Tibial artery (tissue), 4 donors: ENCODE data around the gene SOCS1.

Experiments
- DNase-seq, 2 donors: peaks; one replicate each; pipeline ENCODE4 v3.0.0-alpha.2; 2019
- H3K27ac ChIP-seq, 2 donors: fragments of 200-600 bp; sonication (generic) in 1 of 2; 1 replicate in 1 of 2; 2 replicates in 1 of 2; pipeline ENCODE4 v1.5.1; 2018 to 2019; ENCODE audit warnings: mild to moderate bottlenecking in 1 of 2
- H3K27me3 ChIP-seq, 2 donors: fragments of 200-600 bp; sonication (generic) in 1 of 2; one replicate each; pipeline versions ENCODE4 v1.5.1 to v1.6.0; 2016 to 2019
- H3K36me3 ChIP-seq, 3 donors: fragments of 200-600 bp; sonication (generic) in 2 of 3; one replicate each; pipeline ENCODE4 v1.5.1; 2016 to 2019; ENCODE audit warnings: mild to moderate bottlenecking in 2 of 3
- H3K4me1 ChIP-seq, 4 donors: fragments of 200-600 bp; sonication (generic) in 2 of 4; 1 replicate in 3 of 4; 2 replicates in 1 of 4; pipeline ENCODE4 v1.5.1; 2016 to 2019
- H3K4me3 ChIP-seq, 2 donors: fragments of 200-600 bp; sonication (generic) in 1 of 2; 1 replicate in 1 of 2; 2 replicates in 1 of 2; pipeline ENCODE4 v1.5.1; 2018 to 2019; ENCODE audit warnings: mild to moderate bottlenecking in 2 of 2
- H3K9me3 ChIP-seq, 3 donors: fragments of 200-600 bp; sonication (generic) in 1 of 3; one replicate each; pipeline ENCODE4 v1.5.1; 2016 to 2019
- CTCF ChIP-seq, 2 experiments: fragments of 200-600 bp in 1 of 2; fragments of 450-650 bp in 1 of 2; IDR thresholded peaks; one replicate each; pipeline ENCODE4 v1.5.1; 2017 to 2019; ENCODE audit warnings: antibody characterized with exemption in 2 of 2, mild to moderate bottlenecking in 1 of 2, moderate library complexity in 1 of 2
- intact Hi-C: fragments of 100-400 bp; cut with DNase I; formaldehyde crosslinking; loops from one replicate; pipeline ENCODE4 v1.15.0; 2023; ENCODE audit warnings: low total_unique reads

SOCS1 gene

GRCh38 chr16:11289202-11289601 lies 33.2 kb upstream of the SOCS1 start:
- Histone ChIP-seq H3K9me3 (no peaks in the 10 kb centered on the region), H3K4me3 (no peak overlapping the region), H3K36me3 (no peaks in the 10 kb centered on the region), H3K27ac (no peak overlapping the region), H3K27me3 (no peaks in the 10 kb centered on the region), H3K4me1 (no peaks in the 10 kb centered on the region)
- DNase-seq: no peak
- intact Hi-C loops: no loop called here
- TF ChIP-seq CTCF (IDR thresholded peaks at IDR 0.05): no peak

GRCh38 chr16:11285842-11286241 lies 29.8 kb upstream of the SOCS1 start:
- H3K9me3 ChIP-seq: no peaks in the 10 kb centered on the region
- no peaks in the 10 kb centered on the region for H3K4me1 ChIP-seq
- no peaks in the 10 kb centered on the region for H3K27me3 ChIP-seq
- no peak for TF ChIP-seq CTCF (IDR thresholded peaks at IDR 0.05)
- intact Hi-C loops: no loop called here
- no peak for DNase-seq
- no peaks in the 10 kb centered on the region for H3K36me3 ChIP-seq
- no peak overlapping the region for H3K27ac ChIP-seq
- H3K4me3 ChIP-seq: no peak overlapping the region

- Histone ChIP-seq H3K4me3 (no peak overlapping the region), H3K27ac (no peak overlapping the region), H3K4me1 (no peaks in the 10 kb centered on the region)
Observed at GRCh38 chr16:11283820-11284248, 27.8 kb upstream of the SOCS1 start.

GRCh38 chr16:11280616-11281522 lies 24.9 kb upstream of the SOCS1 start, which contains the start of gene PRM1:
Gene PRM1 (minus strand): TSS chr16:11281330. CDS start chr16:11281238, 92 bp downstream.
- Histone ChIP-seq H3K9me3 (no peaks in the 10 kb centered on the region), H3K27me3 (peaks cover 0 to 4% of the 10 kb centered on the region in 2 donors), H3K4me3 (no peak within 1 kb of the TSS), H3K27ac (no peak within 1 kb of the TSS), H3K4me1 (no peaks in the 10 kb centered on the region), H3K36me3 (no peaks in the 10 kb centered on the region)
- DNase-seq: no peak
- TF ChIP-seq CTCF (IDR thresholded peaks at IDR 0.05): no peak
- intact Hi-C loops: no loop called here

More at GRCh38 chr16:11283820-11284248, 27.8 kb upstream of the SOCS1 start:
- Histone ChIP-seq H3K36me3 (no peaks in the 10 kb centered on the region), H3K27me3 (no peaks in the 10 kb centered on the region), H3K9me3 (no peaks in the 10 kb centered on the region)
- TF ChIP-seq CTCF (IDR thresholded peaks at IDR 0.05): no peak
- no peak for DNase-seq
- intact Hi-C loops: no loop called here

- no peaks in the 10 kb centered on the region for H3K9me3 ChIP-seq
- H3K4me1 ChIP-seq: no peaks in the 10 kb centered on the region
- H3K27me3 ChIP-seq: peaks cover 0 to 4% of the 10 kb centered on the region in 2 donors
- no peak for TF ChIP-seq CTCF (IDR thresholded peaks at IDR 0.05)
- H3K4me3 ChIP-seq: no peak overlapping the region
- no peak for DNase-seq
- H3K36me3 ChIP-seq: no peaks in the 10 kb centered on the region
- intact Hi-C loops: no loop called here
- H3K27ac ChIP-seq: no peak overlapping the region
Observed at GRCh38 chr16:11278681-11279628, 23.0 kb upstream of the SOCS1 start.
